Stimulated activated CD4-positive, alpha-beta T cell treated with anti-CD3 and anti-CD28 coated beads, Interleukin-15, amount 100 ng/mL, for 48 hours (primary cell): ENCODE results near the gene TNS1.

Experiments used
- DNase-seq, 2 donors: peaks; one replicate each; pipeline ENCODE4 v3.0.0-alpha.2; 2020; ENCODE audit warnings: low read depth in 2 of 2

Gene TNS1

DNA sequence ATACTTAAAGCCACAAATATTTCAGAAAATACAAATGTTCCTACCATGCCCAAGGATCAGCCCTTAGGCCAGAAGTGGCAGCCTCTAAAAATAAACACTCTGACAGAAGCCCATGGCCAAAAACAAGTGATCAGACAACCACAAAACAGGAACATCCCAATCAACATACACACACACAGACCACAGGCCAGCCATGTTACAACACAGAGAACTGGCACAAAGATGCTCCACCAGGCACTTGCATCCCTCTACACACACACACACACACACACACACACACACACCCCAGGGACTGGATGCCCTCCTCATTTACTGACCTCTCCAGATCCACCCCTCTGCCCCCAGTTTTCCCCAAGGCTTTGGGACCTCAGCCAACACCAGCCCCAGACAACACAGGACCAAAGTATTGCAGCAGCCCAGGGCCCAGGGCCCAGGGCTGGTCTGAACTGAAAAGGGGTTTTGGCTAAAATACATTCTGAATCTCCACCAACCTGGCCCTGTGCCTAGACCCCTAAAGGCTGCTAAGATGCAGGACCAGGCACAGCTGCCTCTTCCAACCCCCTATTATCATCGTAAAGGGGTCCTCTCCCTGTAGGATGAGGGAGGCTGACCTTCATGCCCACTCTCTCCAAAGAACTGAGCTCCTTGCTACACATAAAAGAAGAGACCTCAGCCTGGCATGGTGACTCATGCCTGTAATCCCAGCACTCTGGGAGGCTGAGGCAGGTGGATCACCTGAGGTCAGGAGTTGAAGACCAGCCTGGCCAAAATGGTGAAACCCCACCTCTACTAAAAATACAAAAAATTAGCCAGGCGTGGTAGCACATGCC, 151.4 kb downstream of the TNS1 start:
- no peak for DNase-seq

DNA sequence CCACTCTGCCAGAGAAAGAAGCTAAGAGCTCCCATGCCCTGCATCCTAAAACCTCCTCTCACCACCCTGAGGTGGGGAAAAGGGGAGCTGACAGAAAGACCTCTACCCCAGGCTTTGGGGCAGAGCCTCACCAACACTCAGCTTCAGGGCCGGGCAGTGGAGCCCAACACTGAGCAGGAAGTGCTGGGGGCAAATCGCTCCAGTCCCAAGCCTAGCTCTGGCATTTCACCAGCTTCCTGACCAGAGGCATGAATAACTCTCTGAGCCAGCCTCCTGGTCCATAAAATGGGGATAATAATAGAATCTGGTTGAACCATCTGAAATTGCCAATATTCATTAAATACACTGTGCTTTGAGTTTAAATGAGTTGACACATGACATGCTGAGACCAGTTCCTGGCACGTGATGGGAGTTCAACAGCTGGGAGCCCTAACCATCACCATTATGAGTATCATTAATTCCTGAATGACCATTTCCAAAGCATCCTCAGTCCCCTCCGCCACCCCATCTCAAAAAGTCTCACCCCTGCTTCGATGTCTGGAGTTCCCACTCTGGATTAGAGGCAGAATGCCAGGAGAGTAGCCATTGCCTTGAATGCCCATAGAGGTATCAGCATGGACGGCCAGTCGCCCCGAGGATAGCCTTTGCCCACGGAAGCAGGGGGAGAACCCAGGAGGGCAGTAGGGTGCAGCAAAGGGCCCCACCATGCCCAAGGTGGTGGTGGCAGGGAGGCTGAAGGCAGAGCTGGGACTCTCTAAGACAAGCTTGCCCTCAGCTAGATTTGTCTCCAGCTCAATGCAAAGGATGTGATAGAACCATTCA, 153.4 kb downstream of the TNS1 start:
- DNase-seq, result no peak

GRCh38 chr2:217848351-217848957, 154.3 kb downstream of the TNS1 start:
- no peak for DNase-seq

GRCh38 chr2:217847552-217848350, 155.0 kb downstream of the TNS1 start:
- no peak for DNase-seq

DNA sequence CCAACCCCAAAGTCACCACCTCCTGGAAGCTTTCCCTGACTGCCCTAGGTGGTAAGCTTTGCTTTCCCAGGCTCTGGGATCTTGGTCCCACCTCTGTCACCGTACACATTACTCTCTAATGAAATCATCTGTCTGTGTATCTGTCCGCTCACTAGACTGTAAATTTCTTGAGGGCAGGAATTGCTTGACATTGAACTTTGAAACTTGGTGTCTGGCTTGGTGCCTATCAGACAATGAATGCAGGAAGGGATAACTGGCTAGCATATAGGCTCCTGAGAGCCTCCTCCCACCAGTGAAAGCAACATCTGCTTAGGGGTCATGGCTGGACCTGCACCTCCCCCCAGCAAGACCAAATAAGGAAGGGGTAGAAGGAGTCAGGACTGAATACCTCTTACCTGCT, 155.7 kb downstream of the TNS1 start:
- no peak for DNase-seq

- DNase-seq, result no peak
These were observed 156.5 kb downstream of the TNS1 start for GRCh38 chr2:217846321-217846743.

DNA sequence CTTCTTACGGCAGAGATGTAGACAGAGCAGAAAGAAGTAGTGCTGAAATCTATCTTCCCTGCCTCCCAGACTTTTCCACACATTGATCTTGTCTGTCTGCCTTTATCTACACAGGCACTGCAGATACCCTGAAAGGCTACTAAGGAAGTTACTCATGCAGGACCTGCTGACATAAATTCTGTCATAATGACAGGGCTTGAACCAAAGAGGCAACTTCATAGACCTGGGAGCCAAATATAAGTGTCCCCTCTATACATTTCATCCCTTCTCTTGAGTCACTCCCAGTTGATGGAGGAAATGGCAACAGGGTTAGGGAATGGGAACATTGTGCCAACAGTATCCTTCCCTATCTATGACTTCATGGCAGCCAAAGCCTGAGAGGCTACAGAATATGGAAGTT, 157.5 kb downstream of the TNS1 start:
- no peak for DNase-seq

GRCh38 chr2:217844696-217845095, 158.1 kb downstream of the TNS1 start:
- DNase-seq, result no peak

DNA sequence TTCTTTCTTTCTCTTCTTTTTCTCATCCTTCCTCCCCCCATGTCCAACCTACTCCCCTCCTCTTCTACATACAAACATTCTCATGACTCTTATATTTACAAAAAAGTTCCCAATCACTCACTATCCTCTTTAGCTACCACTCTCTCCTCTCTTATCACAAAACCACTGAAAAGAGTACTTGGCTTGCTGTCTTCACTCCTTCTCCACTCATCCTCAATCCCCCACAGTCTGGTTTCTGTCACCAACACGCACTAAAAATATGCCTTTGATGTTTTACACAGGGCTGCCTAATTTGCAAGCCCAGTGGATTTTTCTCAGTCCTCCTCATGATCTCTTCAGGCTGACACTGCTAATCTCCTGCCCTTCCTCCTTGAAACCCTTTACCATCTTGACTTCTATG, 159.5 kb downstream of the TNS1 start:
- DNase-seq, result no peak

GRCh38 chr2:217842017-217842416, 160.8 kb downstream of the TNS1 start:
- no peak for DNase-seq

GRCh38 chr2:217840522-217840921, 162.3 kb downstream of the TNS1 start:
- no peak for DNase-seq

DNA sequence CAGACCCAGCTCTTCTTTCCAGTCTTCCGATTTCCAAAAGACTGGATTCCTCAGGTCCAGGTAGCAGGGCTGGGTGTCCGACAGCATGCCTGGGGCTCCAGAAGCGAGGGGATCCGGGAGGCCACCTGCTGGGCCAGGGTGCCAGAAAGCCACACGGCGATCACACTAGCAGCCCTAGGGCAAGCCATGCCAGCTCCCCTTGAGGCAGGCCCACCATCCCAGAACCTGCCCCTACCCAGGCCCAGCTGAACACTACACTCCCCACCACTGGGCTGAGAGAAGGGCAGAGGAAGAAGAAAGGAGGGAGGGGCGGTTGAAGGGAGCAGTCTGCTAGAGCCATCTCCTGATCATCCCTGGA, 163.1 kb downstream of the TNS1 start:
- no peak for DNase-seq

GRCh38 chr2:217839073-217839749, 163.6 kb downstream of the TNS1 start:
- no peak for DNase-seq

- DNase-seq, result no peak
These were observed 164.4 kb downstream of the TNS1 start for GRCh38 chr2:217838409-217838831.

DNA sequence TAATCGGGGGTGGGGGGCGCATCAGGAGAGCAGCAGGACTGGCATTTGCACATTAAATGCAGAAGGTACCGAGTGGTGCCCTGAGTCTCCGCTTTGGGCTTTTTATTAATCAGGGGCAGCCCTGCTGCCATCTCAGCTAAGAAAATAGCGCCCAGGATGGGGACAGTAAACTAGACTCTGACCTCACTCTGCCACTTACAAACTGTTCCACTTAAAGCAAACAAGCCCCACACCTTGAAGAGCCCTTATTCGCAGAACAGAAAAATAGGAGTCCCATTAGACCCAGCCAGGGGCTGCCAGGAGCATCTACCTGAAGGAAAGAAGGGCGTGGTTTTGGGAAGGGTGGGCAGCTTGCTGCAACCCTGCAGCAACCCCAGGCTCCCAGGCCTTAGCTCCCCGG, 165.3 kb downstream of the TNS1 start:
- DNase-seq, result no peak

- DNase-seq, result no peak
These were observed 165.8 kb downstream of the TNS1 start for GRCh38 chr2:217836901-217837491.

- DNase-seq, result no peak
These were observed 166.6 kb downstream of the TNS1 start for GRCh38 chr2:217835931-217836891.

DNA sequence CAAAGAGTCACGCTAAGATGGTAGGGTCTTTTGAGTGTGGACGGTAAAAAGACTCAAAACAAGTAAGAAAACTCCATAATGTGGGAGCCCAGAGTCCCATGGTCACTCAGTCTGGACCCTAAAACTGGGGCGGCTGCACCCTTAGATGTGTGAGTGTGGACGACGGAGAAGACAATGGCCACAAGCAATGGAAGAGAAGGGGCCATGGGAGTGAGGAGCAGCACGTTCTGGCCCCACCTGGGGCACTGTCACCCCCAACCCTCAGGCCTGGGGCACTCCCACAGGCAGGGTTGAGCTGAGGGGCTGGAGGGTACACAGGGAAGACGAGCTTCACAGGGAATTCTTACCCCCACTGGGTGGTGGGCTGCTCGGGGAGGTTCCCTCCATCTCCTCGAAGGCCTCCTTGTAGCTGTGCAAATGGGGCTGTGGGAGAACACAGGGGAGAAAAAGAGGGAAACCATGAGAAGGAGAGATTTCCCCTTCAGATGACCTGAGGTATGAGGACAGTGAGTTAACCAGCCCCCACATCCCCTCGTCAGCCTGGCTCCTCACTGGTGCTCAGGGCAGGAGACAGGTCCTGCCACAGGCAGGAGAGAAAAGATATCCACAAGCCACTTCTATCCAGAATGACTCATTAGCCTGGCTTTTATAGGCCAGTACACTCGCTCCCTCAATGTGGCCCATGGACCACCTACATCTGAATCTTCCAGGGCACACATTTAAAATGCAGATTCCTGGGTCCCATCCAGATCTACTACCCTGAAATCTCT, 167.9 kb downstream of the TNS1 start:
- DNase-seq, result no peak

DNA sequence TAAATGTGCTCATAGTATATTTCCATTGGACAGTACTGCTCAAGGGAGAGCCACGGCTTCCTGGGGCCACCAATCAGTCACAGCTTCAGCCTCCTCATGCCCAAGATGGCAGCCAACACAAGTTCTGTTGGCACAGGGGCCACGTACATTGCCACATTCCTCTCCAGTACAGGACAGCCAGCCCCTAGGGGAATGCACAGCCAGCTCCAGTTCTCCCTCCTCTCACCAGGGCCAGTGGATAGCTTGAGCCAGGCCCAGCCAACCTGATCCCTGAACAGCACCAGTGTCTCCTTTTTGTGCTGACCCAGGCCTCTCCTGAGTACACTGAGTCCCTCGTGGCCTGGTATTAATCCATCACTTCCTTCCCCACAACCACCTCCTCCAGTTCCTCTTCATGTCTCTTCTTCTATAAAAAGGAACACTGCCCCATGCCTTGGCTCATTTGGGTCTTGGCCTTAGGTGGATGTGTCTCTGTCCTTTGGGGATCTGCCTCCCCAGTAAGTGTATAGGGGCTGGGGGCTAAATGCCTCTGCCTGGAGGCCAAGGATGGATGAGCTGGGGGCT, 168.7 kb downstream of the TNS1 start:
- no peak for DNase-seq
